Neural progenitor cell (in vitro differentiated cells): ENCODE measurements around the gene HOXD12. TPM values are rescaled to one million over a fixed set of nuclear protein-coding genes. Genes with fewer than 3 reads are reported as not detected.

ENCODE experiments used
- DNase-seq: peaks from one replicate; pipeline ENCODE4 v3.0.0-alpha.2; 2016; ENCODE audit warnings: low spot score
- H2AFZ ChIP-seq: fragments of 200-600 bp; sonication (generic); replicated peaks from 2 replicates; pipeline ENCODE4 v1.6.1; 2016; ENCODE audit warnings: antibody characterized with exemption
- H3F3A ChIP-seq: fragments of 200-600 bp; sonication (generic); 2 replicates; pipeline ENCODE4 v1.6.1; 2016; ENCODE audit warnings: antibody characterized with exemption, low read depth
- H3K27ac ChIP-seq: fragments of 200-600 bp; sonication (generic); 2 replicates; pipeline ENCODE4 v1.5.1; 2016; ENCODE audit warnings: mild to moderate bottlenecking
- H3K27me3 ChIP-seq: fragments of 200-600 bp; sonication (generic); 2 replicates; pipeline ENCODE4 v1.6.1; 2016; ENCODE audit warnings: mild to moderate bottlenecking, moderate library complexity
- H3K36me3 ChIP-seq: fragments of 200-600 bp; sonication (generic); 2 replicates; pipeline ENCODE4 v1.5.1; 2016
- H3K4me1 ChIP-seq: fragments of 200-600 bp; sonication (generic); 2 replicates; pipeline ENCODE4 v1.6.1; 2016; ENCODE audit warnings: mixed run types
- H3K4me2 ChIP-seq: fragments of 200-600 bp; sonication (generic); 2 replicates; pipeline ENCODE4 v1.6.1; 2016
- H3K4me3 ChIP-seq: fragments of 200-600 bp; sonication (generic); 2 replicates; pipeline ENCODE4 v1.5.1; 2016
- H3K79me2 ChIP-seq: fragments of 200-600 bp; sonication (generic); 2 replicates; pipeline ENCODE4 v1.6.1; 2016; ENCODE audit warnings: low read depth
- H3K9ac ChIP-seq: fragments of 200-600 bp; sonication (generic); 2 replicates; pipeline ENCODE4 v1.6.1; 2016
- H3K9me3 ChIP-seq: fragments of 200-600 bp; sonication (generic); 2 replicates; pipeline ENCODE4 v1.5.1; 2016; ENCODE audit warnings: low read depth
- H4K20me1 ChIP-seq: fragments of 200-600 bp; sonication (generic); 2 replicates; pipeline ENCODE4 v1.6.1; 2016; ENCODE audit warnings: low read depth
- H3K27ac Mint-ChIP-seq: 3 replicates; pipeline ENCODE4 v1.8.0; 2021; ENCODE audit warnings: mixed read lengths
- H3K27me3 Mint-ChIP-seq: 2 replicates; pipeline ENCODE4 v1.8.0; 2022; ENCODE audit warnings: low read depth, mild to moderate bottlenecking, inconsistent platforms, moderate library complexity, mixed read lengths; ENCODE audit not compliant: insufficient read depth
- H3K36me3 Mint-ChIP-seq: 3 replicates; pipeline ENCODE4 v1.8.0; 2021; ENCODE audit warnings: mixed read lengths
- H3K4me1 Mint-ChIP-seq: 3 replicates; pipeline ENCODE4 v1.8.0; 2021; ENCODE audit warnings: mixed read lengths
- H3K4me3 Mint-ChIP-seq: 3 replicates; pipeline ENCODE4 v1.8.0; 2021; ENCODE audit warnings: mild to moderate bottlenecking, moderate library complexity, mixed read lengths
- H3K9me3 Mint-ChIP-seq: 3 replicates; pipeline ENCODE4 v1.8.0; 2020; ENCODE audit warnings: mixed read lengths
- CTCF ChIP-seq: fragments of 200-600 bp; sonication (generic); IDR thresholded peaks from 2 replicates; pipeline ENCODE4 v1.5.1; 2017; ENCODE audit warnings: antibody characterized with exemption, mild to moderate bottlenecking
- EZH2 ChIP-seq: fragments of 200-600 bp; sonication (generic); IDR thresholded peaks from 2 replicates; pipeline ENCODE4 v1.6.1; 2017; ENCODE audit warnings: antibody characterized with exemption, mild to moderate bottlenecking, moderate library complexity
- EZH2phosphoT487 ChIP-seq: fragments of 200-600 bp; sonication (generic); IDR thresholded peaks from 2 replicates; pipeline ENCODE4 v1.6.1; 2017; ENCODE audit warnings: antibody characterized with exemption
- total RNA-seq: library from RNA; depleted of rRNA; stranded (reverse); fragments of >200 nt; gene quantifications from 2 replicates; pipeline ENCODE4 v1.2.3, GENCODE V29; 2015; ENCODE audit warnings: low replicate concordance

HOXD12 gene
- total RNA-seq, 1 donor from 2014 or later, result not detected

DNA sequence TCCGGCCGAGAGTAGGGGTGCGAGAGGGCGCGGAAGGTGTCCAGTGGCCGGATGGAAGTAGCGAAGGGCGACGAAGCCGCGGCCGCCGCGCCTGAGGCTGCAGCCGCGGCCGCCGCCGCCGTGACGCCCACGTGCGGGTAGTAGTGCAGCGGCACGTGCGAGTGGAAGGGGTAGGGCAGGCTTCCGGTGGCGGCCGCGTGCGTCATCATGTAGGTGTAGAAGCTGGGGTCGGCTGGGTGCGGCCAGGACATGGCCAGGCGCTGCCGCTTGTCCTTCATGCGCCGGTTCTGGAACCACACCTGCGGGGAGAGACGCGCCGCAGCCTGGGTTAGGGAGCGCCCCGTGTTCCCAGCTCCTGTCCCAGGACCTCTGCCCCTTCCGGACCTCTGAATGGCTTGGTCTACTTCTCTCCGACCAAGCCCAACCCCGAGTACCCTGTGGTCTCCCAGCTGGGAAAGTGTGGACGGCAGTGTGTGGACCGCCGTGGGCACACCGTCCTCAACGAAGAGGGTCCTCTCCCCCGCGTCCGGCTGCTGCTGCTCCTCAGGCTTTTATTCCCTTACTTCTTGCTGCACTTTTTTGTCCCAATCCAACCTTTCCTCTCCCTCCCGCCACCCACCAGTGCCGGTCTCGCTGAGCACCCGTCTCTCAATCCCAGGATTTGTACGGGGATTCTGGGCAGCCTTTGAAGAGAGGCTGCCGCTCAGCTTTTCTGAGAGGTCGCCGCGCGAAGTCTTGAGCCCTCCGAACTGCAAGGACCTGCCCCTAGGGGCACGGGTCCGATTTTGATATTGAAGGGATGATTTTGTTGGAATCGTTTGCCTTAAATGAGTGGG is 18.8 kb upstream of the HOXD12 start:
- Histone ChIP-seq H3K9ac (no peak overlapping the region), H3K27me3 (peaks cover 100% of the 10 kb centered on the region), H3K79me2 (no peaks in the 10 kb centered on the region), H3K9me3 (no peaks in the 10 kb centered on the region), H3K4me3 (peak overlapping the region; percentile 30), H4K20me1 (peaks cover 81% of the 10 kb centered on the region), H3K27ac (no peak overlapping the region), H3F3A (peaks cover 20% of the 10 kb centered on the region), H3K36me3 (no peaks in the 10 kb centered on the region), H2AFZ (peak overlapping the region; percentile 37), H3K4me1 (peaks cover 7% of the 10 kb centered on the region), H3K4me2 (peak overlapping the region; percentile 70)
- peaks cover 82% of the 10 kb centered on the region for H3K27me3 Mint-ChIP-seq
- peak overlapping the region; percentile 80 for H3K4me3 Mint-ChIP-seq
- no peak for DNase-seq
- H3K27ac Mint-ChIP-seq, result no peak overlapping the region
- no peaks in the 10 kb centered on the region for H3K36me3 Mint-ChIP-seq
- no peaks in the 10 kb centered on the region for H3K9me3 Mint-ChIP-seq
- peaks cover 17% of the 10 kb centered on the region for H3K4me1 Mint-ChIP-seq
- TF ChIP-seq CTCF (no peak), EZH2phosphoT487 (peak; percentile 89), EZH2 (peak; percentile 76)

GRCh38 chr2:176081376-176081836 is 18.2 kb upstream of the HOXD12 start:
- H3F3A ChIP-seq, result peaks cover 20% of the 10 kb centered on the region
- no peak overlapping the region for H2AFZ ChIP-seq
- peak overlapping the region; percentile 80 for H3K4me3 Mint-ChIP-seq
- H3K79me2 ChIP-seq, result no peaks in the 10 kb centered on the region
- H3K27me3 ChIP-seq, result peaks cover 100% of the 10 kb centered on the region
- no peak overlapping the region for H3K4me2 ChIP-seq
- no peaks in the 10 kb centered on the region for H3K36me3 ChIP-seq
- H3K9ac ChIP-seq, result no peak overlapping the region
- no peak overlapping the region for H3K4me3 ChIP-seq
- peaks cover 84% of the 10 kb centered on the region for H4K20me1 ChIP-seq
- peaks cover 17% of the 10 kb centered on the region for H3K4me1 Mint-ChIP-seq
- H3K27ac Mint-ChIP-seq, result no peak overlapping the region
- H3K27me3 Mint-ChIP-seq, result peaks cover 84% of the 10 kb centered on the region
- H3K36me3 Mint-ChIP-seq, result no peaks in the 10 kb centered on the region
- no peak for DNase-seq
- H3K27ac ChIP-seq, result no peak overlapping the region
- TF ChIP-seq CTCF (no peak), EZH2phosphoT487 (no peak), EZH2 (no peak)
- H3K9me3 ChIP-seq, result no peaks in the 10 kb centered on the region
- H3K9me3 Mint-ChIP-seq, result no peaks in the 10 kb centered on the region
- H3K4me1 ChIP-seq, result peaks cover 7% of the 10 kb centered on the region

- Mint-ChIP-seq H3K27ac (no peak overlapping the region), H3K27me3 (peaks cover 84% of the 10 kb centered on the region), H3K4me3 (no peak overlapping the region), H3K36me3 (no peaks in the 10 kb centered on the region), H3K4me1 (peaks cover 17% of the 10 kb centered on the region), H3K9me3 (no peaks in the 10 kb centered on the region)
- Histone ChIP-seq H4K20me1 (peaks cover 84% of the 10 kb centered on the region), H2AFZ (no peak overlapping the region), H3K4me1 (peaks cover 7% of the 10 kb centered on the region), H3K79me2 (no peaks in the 10 kb centered on the region), H3K9me3 (no peaks in the 10 kb centered on the region), H3K36me3 (no peaks in the 10 kb centered on the region), H3K27ac (no peak overlapping the region), H3K27me3 (peaks cover 100% of the 10 kb centered on the region), H3K9ac (no peak overlapping the region), H3K4me3 (no peak overlapping the region), H3K4me2 (peak overlapping the region; percentile 15), H3F3A (peaks cover 20% of the 10 kb centered on the region)
- TF ChIP-seq EZH2 (peak; percentile 98), CTCF (no peak), EZH2phosphoT487 (peak; percentile 99)
- peak; percentile 82 for DNase-seq
Observed at GRCh38 chr2:176081837-176082524, 17.6 kb upstream of the HOXD12 start.
